CD4-positive, alpha-beta T cell (primary cell): ENCODE measurements around the gene GPR35. TPM values are rescaled to one million over a fixed set of nuclear protein-coding genes. Genes with fewer than 3 reads are reported as not detected.

Source experiments
- ATAC-seq: fragments of 200-7000 bp; cut with Tn5 transposase; one replicate; pipeline ENCODE4 v1.10.0; 2022; ENCODE audit warnings: mild to moderate bottlenecking; ENCODE audit not compliant: poor library complexity
- CTCF ChIA-PET: fragments of 350-600 bp; sonication (Branson Sonifier 250); formaldehyde crosslinking; loops from one replicate; lab custom pipeline; 2021; ENCODE audit warnings: antibody characterized with exemption, inconsistent platforms; lab: Charles Lee
- POLR2A ChIA-PET: fragments of 350-600 bp; sonication (Branson Sonifier 250); formaldehyde crosslinking; loops from one replicate; lab custom pipeline; 2021; ENCODE audit warnings: antibody characterized with exemption, inconsistent platforms; lab: Charles Lee
- DNase-seq, 14 experiments: peaks; one replicate each; pipeline ENCODE4 v3.0.0-alpha.2; 2013 to 2020; ENCODE audit warnings: mixed read lengths in 2 of 14
- H3K27ac ChIP-seq, 2 donors: one replicate each; pipeline versions ENCODE4 v1.5.1 to v1.7.0; 2013; ENCODE audit warnings: low read length in 2 of 2, low read depth in 1 of 2, mild to moderate bottlenecking in 1 of 2
- H3K27me3 ChIP-seq, 2 experiments: 1 replicate in 1 of 2; 2 replicates in 1 of 2; pipeline versions ENCODE4 v1.6.1 to v1.7.0; 2013; ENCODE audit warnings: low read length in 2 of 2, control low read depth in 1 of 2, mild to moderate bottlenecking in 1 of 2, moderate library complexity in 1 of 2; ENCODE audit not compliant: insufficient read depth in 2 of 2, control insufficient read depth in 1 of 2
- H3K36me3 ChIP-seq: one replicate; pipeline ENCODE4 v1.6.1; 2013; ENCODE audit warnings: low read length, control low read depth; ENCODE audit not compliant: insufficient read depth
- H3K4me1 ChIP-seq: one replicate; pipeline ENCODE4 v1.6.1; 2013; ENCODE audit warnings: low read length, control low read depth; ENCODE audit not compliant: insufficient read depth
- H3K4me3 ChIP-seq: one replicate; pipeline ENCODE4 v1.5.1; 2013; ENCODE audit warnings: mild to moderate bottlenecking, low read length, moderate library complexity
- H3K9me3 ChIP-seq, 2 experiments: 1 replicate in 1 of 2; 2 replicates in 1 of 2; pipeline versions ENCODE4 v1.6.1 to v1.7.0; 2013; ENCODE audit warnings: low read length in 2 of 2, mild to moderate bottlenecking in 2 of 2, control low read depth in 1 of 2, moderate library complexity in 1 of 2; ENCODE audit not compliant: control insufficient read depth in 1 of 2, insufficient read depth in 1 of 2
- H3K27ac Mint-ChIP-seq: one replicate; pipeline ENCODE4 v1.8.0; 2020; ENCODE audit warnings: mixed read lengths
- H3K27me3 Mint-ChIP-seq: one replicate; pipeline ENCODE4 v1.8.0; 2021; ENCODE audit warnings: mixed read lengths
- H3K36me3 Mint-ChIP-seq: one replicate; pipeline ENCODE4 v1.8.0; 2021; ENCODE audit warnings: low read depth, mixed read lengths
- H3K4me1 Mint-ChIP-seq: one replicate; pipeline ENCODE4 v1.8.0; 2021; ENCODE audit warnings: low read depth, mixed read lengths
- H3K4me3 Mint-ChIP-seq: one replicate; pipeline ENCODE4 v1.8.0; 2020; ENCODE audit warnings: mild to moderate bottlenecking, mixed read lengths
- H3K9me3 Mint-ChIP-seq: one replicate; pipeline ENCODE4 v1.8.0; 2020; ENCODE audit warnings: mixed read lengths
- intact Hi-C, 2 experiments: fragments of 100-400 bp; cut with DNase I in 1 of 2; cut with micrococcal nuclease in 1 of 2; formaldehyde crosslinking; loops; one replicate each; pipeline versions ENCODE4 v1.15.1 to v1.9.0; 2023 to 2025; cut with DNase I, micrococcal nuclease
- total RNA-seq, 174 experiments: library from RNA in 2 of 174; stranded (reverse) in 2 of 174; gene quantifications; one replicate each; pipeline ENCODE4 v1.2.3 and lab custom pipeline; 2021 to 2026
- TF ChIP-seq, protein P1 (sequence below): fragments of 200-600 bp; IDR thresholded peaks from one replicate; pipeline ENCODE4 v1.8.0; 2022; ENCODE audit warnings: antibody characterized with exemption, mild to moderate bottlenecking

GPR35 gene
- total RNA-seq, 2 experiments from 2014 or later, result 7.1 to 7.2 TPM

DNA sequence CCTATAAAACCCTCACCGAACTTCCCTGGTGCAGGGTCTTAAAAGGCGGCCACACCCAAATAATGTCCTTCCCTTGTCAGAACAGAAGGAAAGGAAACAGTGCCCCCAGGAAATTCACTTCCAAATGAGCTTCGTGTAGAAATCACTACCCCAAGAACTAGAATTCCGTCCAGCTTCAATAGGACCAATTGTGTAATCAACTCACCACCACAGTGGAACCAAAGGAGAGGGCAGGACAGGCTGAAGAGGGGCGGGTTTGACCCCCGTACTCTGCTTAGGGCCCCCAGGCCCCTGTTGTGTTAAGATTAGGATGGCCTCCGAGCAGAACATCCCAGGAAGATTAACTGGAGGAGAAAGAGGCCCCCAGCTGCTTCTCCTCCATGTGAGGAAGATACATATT, 24.1 kb downstream of the GPR35 start:
- TF ChIP-seq, protein P1, sequence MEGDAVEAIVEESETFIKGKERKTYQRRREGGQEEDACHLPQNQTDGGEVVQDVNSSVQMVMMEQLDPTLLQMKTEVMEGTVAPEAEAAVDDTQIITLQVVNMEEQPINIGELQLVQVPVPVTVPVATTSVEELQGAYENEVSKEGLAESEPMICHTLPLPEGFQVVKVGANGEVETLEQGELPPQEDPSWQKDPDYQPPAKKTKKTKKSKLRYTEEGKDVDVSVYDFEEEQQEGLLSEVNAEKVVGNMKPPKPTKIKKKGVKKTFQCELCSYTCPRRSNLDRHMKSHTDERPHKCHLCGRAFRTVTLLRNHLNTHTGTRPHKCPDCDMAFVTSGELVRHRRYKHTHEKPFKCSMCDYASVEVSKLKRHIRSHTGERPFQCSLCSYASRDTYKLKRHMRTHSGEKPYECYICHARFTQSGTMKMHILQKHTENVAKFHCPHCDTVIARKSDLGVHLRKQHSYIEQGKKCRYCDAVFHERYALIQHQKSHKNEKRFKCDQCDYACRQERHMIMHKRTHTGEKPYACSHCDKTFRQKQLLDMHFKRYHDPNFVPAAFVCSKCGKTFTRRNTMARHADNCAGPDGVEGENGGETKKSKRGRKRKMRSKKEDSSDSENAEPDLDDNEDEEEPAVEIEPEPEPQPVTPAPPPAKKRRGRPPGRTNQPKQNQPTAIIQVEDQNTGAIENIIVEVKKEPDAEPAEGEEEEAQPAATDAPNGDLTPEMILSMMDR, result no peak
- H3K4me1 ChIP-seq, result peaks cover 16% of the 10 kb centered on the region
- no peak overlapping the region for H3K4me3 Mint-ChIP-seq
- no peaks in the 10 kb centered on the region for H3K9me3 ChIP-seq
- no peaks in the 10 kb centered on the region for H3K9me3 Mint-ChIP-seq
- ATAC-seq (no peak), DNase-seq (no peak)
- peaks cover 0 to 12% of the 10 kb centered on the region in 2 experiments for H3K27me3 ChIP-seq
- H3K27ac ChIP-seq, result no peak overlapping the region
- no peak overlapping the region for H3K4me3 ChIP-seq
- H3K36me3 ChIP-seq, result no peaks in the 10 kb centered on the region
- H3K36me3 Mint-ChIP-seq, result no peaks in the 10 kb centered on the region
- ChIA-PET CTCF (interaction anchor here (1.5 kb wide), 1 partner anchor 70 kb away, joined by 4 read pairs; no protein-coding TSS in a partner anchor), POLR2A (no interaction called here)
- intact Hi-C loops, result no loop called here
- H3K27me3 Mint-ChIP-seq, result peaks cover 28% of the 10 kb centered on the region
- no peak overlapping the region for H3K27ac Mint-ChIP-seq
- H3K4me1 Mint-ChIP-seq, result no peaks in the 10 kb centered on the region

DNA sequence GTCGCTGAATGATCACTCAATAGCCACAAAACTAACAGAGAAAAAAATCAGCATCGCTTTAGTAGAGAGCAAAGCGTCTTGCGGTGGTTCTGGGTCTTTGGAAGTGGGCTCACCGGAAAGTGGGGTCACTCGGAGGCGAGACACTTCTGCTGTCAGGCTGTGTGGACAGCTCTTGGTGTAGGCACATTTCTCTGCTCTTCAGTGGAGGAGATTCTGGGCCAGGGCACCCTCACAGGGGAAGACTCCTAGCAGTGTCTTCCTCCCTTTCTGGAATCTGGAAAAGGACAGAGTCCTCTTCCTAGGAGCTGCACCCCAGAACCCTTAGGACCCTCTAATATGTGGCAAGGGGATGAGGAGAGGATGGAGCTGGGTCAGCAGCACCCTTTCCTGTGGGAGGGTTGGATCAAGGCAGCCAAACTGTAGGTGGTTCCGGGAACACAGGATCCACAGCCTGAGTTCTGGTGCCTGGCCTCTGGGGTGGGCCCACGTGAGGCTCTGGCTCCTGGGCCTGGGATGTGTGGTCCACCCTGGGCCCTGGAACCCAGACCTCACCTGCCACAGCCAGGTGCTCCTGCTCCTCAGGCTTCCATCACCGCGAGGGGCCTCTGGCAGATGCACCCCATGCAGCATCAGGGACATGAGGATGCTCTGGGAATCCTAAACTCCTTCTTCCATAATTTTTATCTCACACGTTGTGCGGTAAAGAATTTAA, 25.1 kb downstream of the GPR35 start:
- ATAC-seq (no peak), DNase-seq (no peak)
- Mint-ChIP-seq H3K27me3 (peaks cover 39% of the 10 kb centered on the region), H3K4me1 (peaks cover 6% of the 10 kb centered on the region), H3K4me3 (no peak overlapping the region), H3K9me3 (no peaks in the 10 kb centered on the region), H3K36me3 (no peaks in the 10 kb centered on the region), H3K27ac (no peak overlapping the region)
- Histone ChIP-seq H3K27ac (no peak overlapping the region), H3K27me3 (peaks cover 0 to 12% of the 10 kb centered on the region in 2 experiments), H3K36me3 (no peaks in the 10 kb centered on the region), H3K9me3 (no peaks in the 10 kb centered on the region), H3K4me1 (peaks cover 15% of the 10 kb centered on the region), H3K4me3 (no peak overlapping the region)
- POLR2A ChIA-PET, result no interaction called here
- CTCF ChIA-PET, result no interaction called here
- TF ChIP-seq, protein P1, result no peak
- intact Hi-C loops, result no loop called here

DNA sequence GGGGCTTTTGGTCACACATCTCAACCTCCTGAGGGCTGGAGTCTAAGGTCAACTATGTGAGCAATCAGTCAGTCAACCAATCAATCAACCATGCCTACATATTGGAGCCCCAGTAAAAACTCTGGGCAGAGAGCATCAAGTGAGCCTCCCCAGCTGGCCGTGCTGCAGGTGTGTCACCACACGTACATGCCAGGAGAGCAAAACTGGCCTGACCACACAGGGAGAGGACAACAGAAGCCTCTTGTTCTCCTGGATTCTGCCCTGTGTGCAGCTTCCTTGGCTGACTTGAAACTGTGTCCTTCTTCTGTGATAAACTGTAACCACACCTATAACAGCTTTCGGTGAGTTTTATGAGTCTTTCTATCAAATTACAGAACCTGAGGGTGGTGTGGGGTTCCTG, 25.9 kb downstream of the GPR35 start:
- Mint-ChIP-seq H3K4me1 (peaks cover 6% of the 10 kb centered on the region), H3K27ac (no peak overlapping the region), H3K9me3 (no peaks in the 10 kb centered on the region), H3K4me3 (no peak overlapping the region), H3K27me3 (peaks cover 40% of the 10 kb centered on the region), H3K36me3 (no peaks in the 10 kb centered on the region)
- ATAC-seq, result no peak
- no peak overlapping the region for H3K27ac ChIP-seq
- ChIA-PET POLR2A (no interaction called here), CTCF (no interaction called here)
- no peaks in the 10 kb centered on the region for H3K36me3 ChIP-seq
- no peaks in the 10 kb centered on the region for H3K9me3 ChIP-seq
- intact Hi-C loops, result no loop called here
- TF ChIP-seq, protein P1, result no peak
- H3K27me3 ChIP-seq, result peaks cover 0 to 12% of the 10 kb centered on the region in 2 experiments
- DNase-seq, result no peak
- no peak overlapping the region for H3K4me3 ChIP-seq
- H3K4me1 ChIP-seq, result peaks cover 14% of the 10 kb centered on the region
